Chondrocyte (in vitro differentiated cells): ENCODE data around the gene DHPS. TPM values are rescaled to one million over a fixed set of nuclear protein-coding genes. Genes with fewer than 3 reads are reported as not detected.

Experiments used
- DNase-seq: peaks from one replicate; pipeline ENCODE4 v3.0.0; 2021; ENCODE audit warnings: mixed read lengths, low spot score
- H3K27ac Mint-ChIP-seq: one replicate; pipeline ENCODE4 v1.8.0; 2021; ENCODE audit warnings: mild to moderate bottlenecking, moderate library complexity, mixed read lengths; ENCODE audit not compliant: unreplicated experiment
- H3K27me3 Mint-ChIP-seq: 2 replicates; pipeline ENCODE4 v1.8.0; 2021; ENCODE audit warnings: low read depth, mixed read lengths
- H3K36me3 Mint-ChIP-seq: 2 replicates; pipeline ENCODE4 v1.8.0; 2021; ENCODE audit warnings: low read depth, mixed read lengths
- H3K4me1 Mint-ChIP-seq: 2 replicates; pipeline ENCODE4 v1.8.0; 2021; ENCODE audit warnings: low read depth, mild to moderate bottlenecking, mixed read lengths
- H3K4me3 Mint-ChIP-seq: one replicate; pipeline ENCODE4 v1.8.0; 2021; ENCODE audit warnings: mild to moderate bottlenecking, moderate library complexity, mixed read lengths; ENCODE audit not compliant: unreplicated experiment
- H3K9me3 Mint-ChIP-seq: 2 replicates; pipeline ENCODE4 v1.8.0; 2021; ENCODE audit warnings: low read depth, mixed read lengths
- CTCF ChIP-seq: fragments of 200-600 bp; sonication (generic); IDR thresholded peaks from 2 replicates; pipeline ENCODE4 v1.5.0; 2021; ENCODE audit warnings: antibody characterized with exemption, mild to moderate bottlenecking, moderate library complexity
- total RNA-seq: library from RNA; stranded (reverse); gene quantifications from 3 replicates; pipeline ENCODE4 v1.2.1, GENCODE V29; 2021

DHPS gene
- total RNA-seq, 1 donor from 2014 or later: 37.8 TPM

GRCh38 chr19:12666265-12667048 is 15.2 kb downstream of the DHPS start, which contains the start of the genes MAN2B1 and WDR83:
Gene MAN2B1, minus strand, starts transcription at chr19:12666742. Its CDS starts 41 bp downstream, at chr19:12666701.
Gene WDR83, plus strand, starts transcription at chr19:12666807. Its CDS starts 2,984 bp downstream, at chr19:12669791.
- Mint-ChIP-seq H3K9me3 (no peaks in the 10 kb centered on the region), H3K4me3 (peak within 1 kb of the TSS; percentile 90), H3K36me3 (peaks cover 3% of the 10 kb centered on the region), H3K27ac (peak within 1 kb of the TSS; percentile 52), H3K4me1 (peaks cover 41% of the 10 kb centered on the region), H3K27me3 (no peaks in the 10 kb centered on the region)
- no peak for DNase-seq
- peak; percentile 29 for TF ChIP-seq CTCF

GRCh38 chr19:12665671-12666264 is 15.9 kb downstream of the DHPS start:
- peaks cover 7% of the 10 kb centered on the region for H3K36me3 Mint-ChIP-seq
- H3K4me1 Mint-ChIP-seq: peaks cover 40% of the 10 kb centered on the region
- TF ChIP-seq CTCF: no peak
- H3K27me3 Mint-ChIP-seq: no peaks in the 10 kb centered on the region
- DNase-seq: no peak
- H3K4me3 Mint-ChIP-seq: peak overlapping the region; percentile 90
- no peaks in the 10 kb centered on the region for H3K9me3 Mint-ChIP-seq
- peak overlapping the region; percentile 52 for H3K27ac Mint-ChIP-seq

GRCh38 chr19:12665281-12665573 is 16.5 kb downstream of the DHPS start:
- Mint-ChIP-seq H3K36me3 (peaks cover 10% of the 10 kb centered on the region), H3K27me3 (no peaks in the 10 kb centered on the region), H3K9me3 (no peaks in the 10 kb centered on the region), H3K27ac (no peak overlapping the region), H3K4me1 (peaks cover 35% of the 10 kb centered on the region), H3K4me3 (no peak overlapping the region)
- no peak for TF ChIP-seq CTCF
- DNase-seq: no peak

- TF ChIP-seq CTCF: no peak
- Mint-ChIP-seq H3K9me3 (no peaks in the 10 kb centered on the region), H3K4me1 (peaks cover 31% of the 10 kb centered on the region), H3K4me3 (no peak overlapping the region), H3K27me3 (no peaks in the 10 kb centered on the region), H3K27ac (no peak overlapping the region), H3K36me3 (peaks cover 14% of the 10 kb centered on the region)
- no peak for DNase-seq
Observed at GRCh38 chr19:12664406-12665280, 17.0 kb downstream of the DHPS start.

- no peaks in the 10 kb centered on the region for H3K27me3 Mint-ChIP-seq
- peaks cover 21% of the 10 kb centered on the region for H3K36me3 Mint-ChIP-seq
- H3K27ac Mint-ChIP-seq: no peak overlapping the region
- TF ChIP-seq CTCF: no peak
- no peak overlapping the region for H3K4me3 Mint-ChIP-seq
- peaks cover 5% of the 10 kb centered on the region for H3K4me1 Mint-ChIP-seq
- H3K9me3 Mint-ChIP-seq: no peaks in the 10 kb centered on the region
- no peak for DNase-seq
Observed at GRCh38 chr19:12660980-12661379, 20.7 kb downstream of the DHPS start.
